ENCODE data around the gene PXT1. TPM values are rescaled to one million over a fixed set of nuclear protein-coding genes. Genes with fewer than 3 reads are reported as not detected.
"Not testable (repeated sequence)": the region's sequence is repeated elsewhere in the genome, so short reads cannot be mapped to it uniquely, and the experiment has no call there.

PXT1 gene
- polyA plus RNA-seq (2013, experiment 1 of 2; ENCODE audit: insufficient read length): not detected
- polyA plus RNA-seq (2013, experiment 2 of 2; ENCODE audit: insufficient read length): not detected

DNA sequence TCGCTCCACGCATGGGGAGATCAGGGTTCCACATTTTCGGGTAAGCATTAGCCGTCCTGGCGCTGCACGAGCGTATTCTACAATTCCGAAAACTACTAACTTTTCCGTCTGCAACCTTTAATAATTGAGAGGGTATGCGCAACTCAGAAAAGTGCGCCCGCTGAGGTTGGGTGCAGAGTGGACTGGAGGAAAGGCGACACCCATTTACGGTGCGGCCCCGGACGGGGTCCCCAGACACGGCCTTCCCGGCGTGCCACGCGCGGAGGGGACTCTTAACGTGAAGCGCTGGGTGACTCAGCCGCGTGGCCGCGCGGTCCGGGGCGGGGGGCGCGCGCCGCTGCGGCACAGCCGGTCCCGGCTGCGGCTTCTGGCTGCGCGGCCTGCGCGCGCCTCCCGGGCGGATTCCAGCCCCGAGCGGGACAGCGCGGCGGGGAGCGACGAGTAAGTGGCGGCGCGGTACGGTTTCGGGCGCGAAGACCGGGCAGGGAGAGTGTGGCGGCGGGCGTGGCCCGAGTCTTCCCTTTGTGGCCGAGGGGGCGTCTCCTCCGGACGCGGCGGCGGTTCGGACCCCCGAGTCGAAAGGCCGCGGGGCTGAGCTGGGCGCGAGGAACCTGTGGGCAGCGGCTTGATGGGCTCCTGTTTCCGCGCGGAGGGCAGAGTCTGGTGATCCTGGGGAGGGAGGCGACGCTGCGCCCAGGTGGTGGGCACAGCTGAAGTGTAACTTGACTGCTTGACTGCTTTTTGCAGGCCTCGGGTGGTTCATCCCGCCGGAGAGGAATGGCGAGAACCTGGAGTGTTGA is at the start of gene PXT1, which contains the start of gene KCTD20:
TSS of gene PXT1 (minus strand) at position 184 of the 800 bp plus-strand sequence. CDS start 16,772 bp downstream, outside the sequence.
TSS of gene KCTD20 (plus strand) at position 330 of the 800 bp plus-strand sequence. CDS start 27,098 bp downstream, outside the sequence.
- peak; percentile 91 for DNase-seq

GRCh38 chr6:36492092-36492491 is 49.4 kb upstream of the PXT1 start:
- no peak for DNase-seq

DNA sequence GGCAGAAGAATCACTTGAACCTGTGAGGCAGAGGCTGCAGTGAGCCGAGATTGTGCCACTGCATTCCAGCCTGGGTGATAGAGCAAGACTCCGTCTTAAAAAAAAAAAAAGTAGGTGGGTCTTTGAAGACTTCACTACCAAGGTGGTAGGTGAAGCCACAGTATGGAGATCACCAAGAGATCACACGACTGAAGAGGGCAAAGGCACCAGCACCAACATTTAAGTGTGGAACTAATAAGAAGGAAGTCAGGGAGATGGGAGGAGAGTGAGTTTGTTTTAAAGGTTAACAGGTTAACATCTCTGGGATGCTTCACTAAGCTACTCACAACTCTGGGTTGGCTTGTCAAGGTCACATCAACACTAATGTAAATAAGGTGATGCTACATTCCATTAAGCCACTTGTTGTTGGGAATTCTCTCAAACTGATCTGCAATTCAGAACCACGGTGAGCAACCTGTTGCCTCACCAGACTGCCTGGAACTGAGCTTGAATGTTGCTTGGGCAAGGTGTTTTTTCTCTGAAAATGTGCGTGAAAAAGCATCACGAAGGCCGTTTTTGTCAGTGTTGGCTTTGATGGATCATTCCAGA is 48.8 kb upstream of the PXT1 start:
- DNase-seq: peak; percentile 8

DNA sequence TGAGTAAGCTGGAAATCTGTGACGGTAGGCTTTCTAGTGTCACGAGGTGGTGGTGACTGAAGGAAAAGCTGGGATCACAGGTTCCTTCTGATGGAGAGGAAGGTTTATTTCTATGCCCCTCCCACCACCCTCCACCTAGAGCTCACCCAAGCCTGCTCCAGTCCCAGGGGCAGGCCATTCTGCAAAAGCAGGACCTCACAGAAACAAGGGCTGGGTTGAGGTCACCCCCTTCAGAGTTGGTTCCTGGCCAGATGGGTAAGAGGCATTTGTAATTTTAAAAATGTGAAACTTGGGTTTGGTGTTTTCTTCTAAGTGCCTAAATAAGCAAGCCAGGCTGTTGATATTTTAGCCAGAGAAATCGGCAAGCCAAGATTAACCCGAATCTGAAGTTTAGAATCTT is 46.8 kb upstream of the PXT1 start:
- DNase-seq: no peak

DNA sequence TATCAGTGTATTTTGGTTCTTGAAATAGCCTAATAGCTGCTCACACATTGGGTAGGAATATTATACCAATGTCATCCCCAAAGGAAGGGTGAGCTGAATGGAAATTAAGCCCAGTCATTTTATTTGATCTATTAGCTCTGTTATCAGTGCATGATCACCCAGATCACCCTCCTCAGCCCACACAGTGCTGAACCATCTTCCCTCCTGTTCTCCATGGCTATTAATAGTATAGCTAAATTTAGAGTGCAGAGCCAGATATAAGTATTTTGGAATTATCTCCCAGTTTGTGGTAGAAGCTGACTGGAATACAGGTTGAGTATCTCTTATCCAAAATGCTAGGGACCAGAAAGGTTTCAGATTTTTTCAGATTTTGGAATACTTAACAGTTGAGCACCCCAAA is 45.6 kb upstream of the PXT1 start:
- no peak for DNase-seq

DNA sequence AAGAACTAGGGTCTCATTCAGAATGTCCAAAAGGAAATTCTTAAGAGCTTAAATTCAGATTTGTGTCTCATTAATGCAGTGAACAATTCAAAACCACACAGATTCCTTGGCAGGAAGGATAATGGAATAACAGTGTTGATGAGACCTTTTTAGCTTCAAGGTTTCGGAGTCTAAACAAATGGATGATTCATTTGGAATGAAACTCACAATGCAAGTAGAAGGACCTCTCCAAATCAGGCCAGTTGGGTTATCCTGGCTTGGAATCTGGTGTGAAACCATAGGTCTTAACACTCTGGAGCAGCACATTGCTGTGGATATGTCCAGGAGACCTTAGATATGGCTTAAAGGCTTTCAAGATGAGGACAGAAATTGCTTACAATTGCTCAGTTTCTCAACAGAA is 45.0 kb upstream of the PXT1 start:
- DNase-seq: peak; percentile 33

DNA sequence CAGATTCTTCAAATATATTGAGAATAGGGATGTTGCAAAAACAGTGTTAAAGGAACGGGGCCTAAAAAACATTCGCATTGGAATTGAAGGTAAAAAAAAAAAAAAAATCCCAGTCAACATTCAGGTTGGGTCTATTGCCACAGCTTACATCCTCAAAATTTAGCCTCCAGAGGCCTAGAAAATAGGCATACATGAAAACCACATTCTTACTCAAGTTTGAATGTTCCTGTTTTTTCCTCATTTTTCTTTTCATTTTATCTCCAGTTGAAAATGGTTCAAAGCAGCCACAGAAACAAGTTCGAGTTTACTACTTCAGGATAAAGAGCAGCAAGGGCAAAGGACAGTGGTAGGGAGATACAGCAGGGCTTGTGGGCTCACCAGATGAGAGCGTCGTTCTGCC is 42.1 kb upstream of the PXT1 start:
- DNase-seq: no peak

DNA sequence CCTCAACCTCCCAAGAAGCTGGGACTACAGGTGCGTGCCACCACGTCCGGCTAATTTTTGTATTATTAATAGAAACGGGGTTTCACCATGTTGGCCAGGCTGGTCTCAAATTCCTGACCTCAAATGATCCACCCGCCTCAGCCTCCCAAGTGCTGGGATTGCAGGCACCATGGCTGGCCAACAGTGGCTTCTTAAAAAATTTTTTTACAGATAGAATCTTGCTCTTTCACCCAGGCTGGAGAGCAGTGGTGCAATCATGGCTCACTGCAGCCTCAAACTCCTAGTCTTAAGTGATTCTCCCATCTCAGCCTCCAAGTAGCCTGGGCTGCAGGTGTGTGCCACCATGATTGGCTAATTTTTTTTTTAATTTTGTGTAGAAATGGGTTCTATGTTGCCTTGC is 40.7 kb upstream of the PXT1 start:
- DNase-seq: not testable (repeated sequence)

GRCh38 chr6:36479256-36479655 is 36.6 kb upstream of the PXT1 start:
- no peak for DNase-seq

DNA sequence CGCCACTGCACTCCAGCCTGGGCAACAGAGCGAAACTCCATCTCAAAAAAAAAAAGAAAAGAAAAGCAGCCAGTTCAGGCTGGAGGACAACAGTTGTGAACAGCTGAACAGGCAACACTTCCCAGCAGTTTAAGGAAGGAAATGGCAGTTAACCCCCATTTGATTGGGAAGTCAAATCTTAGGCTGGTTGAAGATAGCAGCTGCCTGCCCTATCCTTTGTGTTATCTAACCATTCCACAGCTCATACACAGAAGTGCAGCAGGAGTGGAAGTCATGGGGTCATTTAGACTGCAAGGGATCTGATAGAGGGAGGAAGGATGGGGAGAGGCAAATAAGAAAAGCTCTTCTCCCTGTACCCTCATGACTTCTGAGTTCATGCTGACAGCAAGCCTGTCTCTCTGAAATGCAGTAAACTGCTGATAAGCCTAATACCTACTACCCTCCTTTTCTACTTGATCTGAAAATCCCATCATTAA is 35.4 kb upstream of the PXT1 start:
- no peak for DNase-seq

DNA sequence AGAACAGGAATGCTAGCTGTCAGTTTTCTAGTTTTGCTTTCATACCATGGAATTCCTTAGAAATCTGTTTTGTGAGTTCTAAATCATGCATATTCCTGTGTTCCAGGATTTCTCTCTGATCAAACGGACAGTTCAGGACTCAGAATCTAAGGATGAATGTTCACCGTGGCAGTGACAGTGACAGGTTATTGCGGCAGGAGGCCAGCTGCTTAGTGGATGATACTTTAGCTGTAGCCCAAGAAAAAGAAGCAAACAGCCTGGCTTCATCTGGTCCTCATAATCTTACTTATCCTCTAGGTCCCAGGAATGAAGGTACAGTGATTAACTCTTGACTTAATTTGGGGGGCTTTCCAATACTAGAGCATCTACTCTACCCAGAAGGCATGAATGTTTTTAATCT is 27.3 kb upstream of the PXT1 start:
- DNase-seq: no peak

DNA sequence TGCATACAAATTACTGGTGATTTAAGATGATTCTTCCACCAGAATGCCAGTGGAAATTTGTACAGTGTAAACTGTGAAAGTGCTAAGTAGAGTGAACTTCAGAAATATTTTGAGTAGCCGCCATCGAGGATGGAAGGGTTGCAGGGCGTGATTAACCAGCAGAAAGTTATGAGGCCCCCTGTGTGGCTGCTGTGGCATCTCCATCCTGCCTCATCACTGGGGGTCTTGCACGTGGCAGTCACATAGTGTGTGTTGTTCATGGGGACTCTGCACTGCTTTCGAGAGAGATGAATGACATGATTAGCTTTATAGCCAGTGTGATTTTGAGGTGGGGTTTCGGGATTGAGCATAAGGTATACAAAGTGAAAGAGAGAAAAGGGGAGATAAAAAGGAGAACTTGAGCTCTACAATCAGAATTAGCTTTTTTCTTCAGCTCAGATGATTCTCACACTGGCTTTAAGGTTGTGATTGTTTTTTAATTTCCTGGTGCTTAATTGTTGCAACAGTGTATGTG is 26.6 kb upstream of the PXT1 start:
- peak; percentile 17 for DNase-seq

DNA sequence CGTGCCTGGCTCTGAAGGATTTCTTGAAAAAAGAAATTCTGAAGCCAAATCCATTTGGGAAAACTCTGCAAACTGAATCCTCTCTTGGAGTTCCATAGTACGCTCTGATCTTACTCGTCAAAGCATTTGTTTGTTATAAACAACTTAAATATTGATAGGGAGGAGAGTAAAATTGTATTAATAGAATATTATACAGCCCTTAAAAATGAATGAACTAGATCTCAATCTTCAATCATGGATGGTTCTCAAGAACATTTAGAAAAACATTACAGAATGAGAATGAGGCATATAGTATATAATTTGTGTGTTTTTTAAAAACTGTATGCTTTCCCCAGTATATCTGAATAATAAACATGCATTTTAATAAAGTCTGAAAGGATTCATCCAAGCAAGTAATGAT is 25.0 kb upstream of the PXT1 start:
- no peak for DNase-seq

DNA sequence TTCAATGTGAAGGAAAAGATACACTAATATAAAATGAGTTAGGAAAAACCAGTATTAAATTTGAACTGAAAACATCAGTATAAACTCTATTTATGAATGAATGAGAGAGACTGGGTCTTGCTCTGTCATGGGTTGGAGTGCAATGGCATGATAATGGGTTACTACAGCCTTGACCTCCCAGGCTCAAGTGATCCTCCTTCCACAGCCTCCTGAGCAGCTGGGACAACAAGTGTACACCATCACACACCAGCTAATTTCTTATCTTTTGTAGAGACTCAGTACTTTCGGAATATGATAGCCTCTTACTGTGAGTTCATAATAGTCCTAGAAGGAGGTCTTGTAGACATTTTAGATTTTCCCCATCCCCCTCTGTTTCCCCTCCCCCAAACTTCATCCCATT is 21.6 kb upstream of the PXT1 start:
- DNase-seq: no peak

GRCh38 chr6:36463676-36464075 is 21.0 kb upstream of the PXT1 start:
- peak; percentile 60 for DNase-seq

GRCh38 chr6:36461646-36462045 is 19.0 kb upstream of the PXT1 start:
- no peak for DNase-seq

GRCh38 chr6:36460916-36461315 is 18.3 kb upstream of the PXT1 start:
- no peak for DNase-seq

GRCh38 chr6:36459501-36459900 is 16.8 kb upstream of the PXT1 start:
- DNase-seq: no peak

- DNase-seq: no peak
Observed at GRCh38 chr6:36455486-36456027, 12.9 kb upstream of the PXT1 start.

GRCh38 chr6:36452897-36453296 is 10.2 kb upstream of the PXT1 start:
- DNase-seq: not testable (repeated sequence)

DNA sequence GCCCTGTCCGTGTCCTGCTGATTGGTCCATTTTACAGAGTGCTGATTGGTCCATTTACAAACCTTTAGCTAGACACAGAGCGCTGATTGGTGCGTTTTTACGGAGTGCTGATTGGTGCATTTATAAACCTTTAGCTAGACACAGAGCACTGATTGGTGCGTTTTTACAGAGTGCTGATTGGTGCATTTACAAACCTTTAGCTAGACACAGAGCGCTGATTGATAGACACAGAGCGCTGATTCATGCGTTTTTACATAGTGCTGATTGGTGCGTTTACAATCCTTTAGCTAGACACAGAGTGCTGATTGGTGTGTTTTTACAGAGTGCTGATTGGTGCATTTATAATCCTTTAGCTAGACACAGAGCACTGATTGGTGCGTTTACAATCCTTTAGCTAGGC is 6.5 kb upstream of the PXT1 start:
- not testable (repeated sequence) for DNase-seq

DNA sequence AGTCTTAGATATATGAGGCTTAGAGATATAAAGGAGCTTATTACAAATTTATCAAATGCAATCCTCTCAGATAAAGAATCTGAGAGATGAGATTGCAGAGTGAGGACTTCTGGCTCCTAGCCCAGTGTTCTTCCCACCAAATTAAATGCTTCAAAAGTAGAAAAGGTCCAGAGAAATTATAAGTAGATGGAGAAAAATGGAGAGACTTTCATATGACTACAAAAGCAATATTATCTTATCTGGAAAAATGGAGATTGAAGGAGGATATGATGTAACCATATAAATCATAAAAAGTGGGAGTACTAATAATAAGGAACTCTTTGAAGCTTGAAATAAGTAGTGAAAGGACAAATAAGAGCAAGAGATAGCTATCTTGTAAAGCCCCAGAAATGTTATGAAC is 3.0 kb upstream of the PXT1 start:
- no peak for DNase-seq

DNA sequence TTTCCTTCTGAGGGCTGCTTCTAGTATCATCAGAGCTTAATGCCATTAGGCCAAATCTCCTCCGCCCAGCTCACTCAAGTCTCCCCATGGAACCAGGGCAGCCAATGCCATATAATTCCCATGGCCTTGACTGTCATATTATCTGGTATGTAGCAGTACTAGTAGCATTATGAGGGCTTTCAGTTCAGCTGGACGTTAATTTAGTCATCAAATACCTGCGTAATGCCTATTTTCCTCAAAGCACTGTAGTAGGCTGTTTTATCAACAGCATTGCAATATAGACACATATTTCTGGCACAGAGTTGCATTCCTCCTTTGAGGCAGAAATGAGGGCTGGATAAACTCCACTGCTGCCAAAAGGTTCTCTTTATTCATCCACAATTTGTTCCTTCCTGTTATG is 1.8 kb upstream of the PXT1 start:
- peak; percentile 68 for DNase-seq
